CD4-positive, alpha-beta T cell (primary cell): ENCODE data around the gene ETFA. TPM values are rescaled to one million over a fixed set of nuclear protein-coding genes. Genes with fewer than 3 reads are reported as not detected.

ENCODE experiments used
- ATAC-seq: fragments of 200-7000 bp; cut with Tn5 transposase; one replicate; pipeline ENCODE4 v1.10.0; 2022; ENCODE audit warnings: mild to moderate bottlenecking; ENCODE audit not compliant: poor library complexity
- CTCF ChIA-PET: fragments of 350-600 bp; sonication (Branson Sonifier 250); formaldehyde crosslinking; loops from one replicate; lab custom pipeline; 2021; ENCODE audit warnings: antibody characterized with exemption, inconsistent platforms; lab: Charles Lee
- POLR2A ChIA-PET: fragments of 350-600 bp; sonication (Branson Sonifier 250); formaldehyde crosslinking; loops from one replicate; lab custom pipeline; 2021; ENCODE audit warnings: antibody characterized with exemption, inconsistent platforms; lab: Charles Lee
- DNase-seq, 14 experiments: peaks; one replicate each; pipeline ENCODE4 v3.0.0-alpha.2; 2013 to 2020; ENCODE audit warnings: mixed read lengths in 2 of 14
- H3K27ac ChIP-seq, 2 donors: one replicate each; pipeline versions ENCODE4 v1.5.1 to v1.7.0; 2013; ENCODE audit warnings: low read length in 2 of 2, low read depth in 1 of 2, mild to moderate bottlenecking in 1 of 2
- H3K27me3 ChIP-seq, 2 experiments: 1 replicate in 1 of 2; 2 replicates in 1 of 2; pipeline versions ENCODE4 v1.6.1 to v1.7.0; 2013; ENCODE audit warnings: low read length in 2 of 2, control low read depth in 1 of 2, mild to moderate bottlenecking in 1 of 2, moderate library complexity in 1 of 2; ENCODE audit not compliant: insufficient read depth in 2 of 2, control insufficient read depth in 1 of 2
- H3K36me3 ChIP-seq: one replicate; pipeline ENCODE4 v1.6.1; 2013; ENCODE audit warnings: low read length, control low read depth; ENCODE audit not compliant: insufficient read depth
- H3K4me1 ChIP-seq: one replicate; pipeline ENCODE4 v1.6.1; 2013; ENCODE audit warnings: low read length, control low read depth; ENCODE audit not compliant: insufficient read depth
- H3K4me3 ChIP-seq: one replicate; pipeline ENCODE4 v1.5.1; 2013; ENCODE audit warnings: mild to moderate bottlenecking, low read length, moderate library complexity
- H3K9me3 ChIP-seq, 2 experiments: 1 replicate in 1 of 2; 2 replicates in 1 of 2; pipeline versions ENCODE4 v1.6.1 to v1.7.0; 2013; ENCODE audit warnings: low read length in 2 of 2, mild to moderate bottlenecking in 2 of 2, control low read depth in 1 of 2, moderate library complexity in 1 of 2; ENCODE audit not compliant: control insufficient read depth in 1 of 2, insufficient read depth in 1 of 2
- H3K27ac Mint-ChIP-seq: one replicate; pipeline ENCODE4 v1.8.0; 2020; ENCODE audit warnings: mixed read lengths
- H3K27me3 Mint-ChIP-seq: one replicate; pipeline ENCODE4 v1.8.0; 2021; ENCODE audit warnings: mixed read lengths
- H3K36me3 Mint-ChIP-seq: one replicate; pipeline ENCODE4 v1.8.0; 2021; ENCODE audit warnings: low read depth, mixed read lengths
- H3K4me1 Mint-ChIP-seq: one replicate; pipeline ENCODE4 v1.8.0; 2021; ENCODE audit warnings: low read depth, mixed read lengths
- H3K4me3 Mint-ChIP-seq: one replicate; pipeline ENCODE4 v1.8.0; 2020; ENCODE audit warnings: mild to moderate bottlenecking, mixed read lengths
- H3K9me3 Mint-ChIP-seq: one replicate; pipeline ENCODE4 v1.8.0; 2020; ENCODE audit warnings: mixed read lengths
- CTCF ChIP-seq: fragments of 200-600 bp; IDR thresholded peaks from one replicate; pipeline ENCODE4 v1.8.0; 2022; ENCODE audit warnings: antibody characterized with exemption, mild to moderate bottlenecking
- intact Hi-C, 2 experiments: fragments of 100-400 bp; cut with DNase I in 1 of 2; cut with micrococcal nuclease in 1 of 2; formaldehyde crosslinking; loops; one replicate each; pipeline versions ENCODE4 v1.15.1 to v1.9.0; 2023 to 2025; cut with DNase I, micrococcal nuclease
- total RNA-seq, 174 experiments: library from RNA in 2 of 174; stranded (reverse) in 2 of 174; gene quantifications; one replicate each; pipeline ENCODE4 v1.2.3 and lab custom pipeline; 2021 to 2026

Gene ETFA
- total RNA-seq, 2 experiments from 2014 or later: 11.4 to 15.2 TPM

GRCh38 chr15:76332796-76333195 lies 21.5 kb upstream of the ETFA start:
- no peak for ATAC-seq
- no peaks in the 10 kb centered on the region for H3K36me3 Mint-ChIP-seq
- no peak overlapping the region for H3K27ac Mint-ChIP-seq
- peaks cover 87% of the 10 kb centered on the region for H3K27me3 Mint-ChIP-seq
- H3K4me1 ChIP-seq: peaks cover 29% of the 10 kb centered on the region
- H3K4me3 Mint-ChIP-seq: no peak overlapping the region
- intact Hi-C loops: no loop called here
- DNase-seq: no peak
- no peaks in the 10 kb centered on the region for H3K9me3 Mint-ChIP-seq
- H3K27me3 ChIP-seq: peaks cover 55 to 59% of the 10 kb centered on the region in 2 experiments
- peaks cover 28% of the 10 kb centered on the region for H3K4me1 Mint-ChIP-seq
- H3K4me3 ChIP-seq: no peak overlapping the region
- H3K36me3 ChIP-seq: no peaks in the 10 kb centered on the region
- no peak overlapping the region for H3K27ac ChIP-seq
- no peak for TF ChIP-seq CTCF
- ChIA-PET CTCF (interaction anchor here (1.5 kb wide), 1 partner anchor 13 kb away, joined by 4 read pairs; no protein-coding TSS in a partner anchor), POLR2A (no interaction called here)
- peaks cover 0 to 27% of the 10 kb centered on the region in 2 experiments for H3K9me3 ChIP-seq

GRCh38 chr15:76330080-76330680 lies 18.9 kb upstream of the ETFA start:
- H3K4me1 ChIP-seq: peaks cover 3% of the 10 kb centered on the region
- peaks cover 76% of the 10 kb centered on the region for H3K27me3 Mint-ChIP-seq
- H3K27ac Mint-ChIP-seq: no peak overlapping the region
- peaks cover 36 to 42% of the 10 kb centered on the region in 2 experiments for H3K27me3 ChIP-seq
- CTCF ChIA-PET: interaction anchor here (1.3 kb wide), 1 partner anchor 22 kb away, joined by 3 read pairs; no protein-coding TSS in a partner anchor
- peaks cover 0 to 8% of the 10 kb centered on the region in 2 experiments for H3K9me3 ChIP-seq
- H3K4me3 ChIP-seq: no peak overlapping the region
- no peak for ATAC-seq
- H3K9me3 Mint-ChIP-seq: no peaks in the 10 kb centered on the region
- H3K36me3 Mint-ChIP-seq: no peaks in the 10 kb centered on the region
- H3K4me3 Mint-ChIP-seq: no peak overlapping the region
- H3K36me3 ChIP-seq: no peaks in the 10 kb centered on the region
- H3K4me1 Mint-ChIP-seq: peaks cover 2% of the 10 kb centered on the region
- DNase-seq: no peak
- intact Hi-C loops: no loop called here
- POLR2A ChIA-PET: interaction anchor here (0.5 kb wide), 1 partner anchor 22 kb away, joined by 3 read pairs; no protein-coding TSS in a partner anchor
- no peak overlapping the region for H3K27ac ChIP-seq
- no peak for TF ChIP-seq CTCF

- Histone ChIP-seq H3K9me3 (no peaks in the 10 kb centered on the region), H3K4me3 (no peak overlapping the region), H3K27ac (no peak overlapping the region), H3K27me3 (peaks cover 24 to 41% of the 10 kb centered on the region in 2 experiments), H3K36me3 (no peaks in the 10 kb centered on the region), H3K4me1 (no peaks in the 10 kb centered on the region)
- TF ChIP-seq CTCF: no peak
- no peak for DNase-seq
- intact Hi-C loops: loop anchor here in 1 of 2 experiments (10.0 kb wide), 1 partner anchor 756 kb away; no protein-coding TSS in a partner anchor
- CTCF ChIA-PET: no interaction called here
- POLR2A ChIA-PET: no interaction called here
- Mint-ChIP-seq H3K36me3 (no peaks in the 10 kb centered on the region), H3K9me3 (no peaks in the 10 kb centered on the region), H3K4me3 (no peak overlapping the region), H3K27me3 (peaks cover 73% of the 10 kb centered on the region), H3K27ac (no peak overlapping the region), H3K4me1 (no peaks in the 10 kb centered on the region)
- ATAC-seq: no peak
Observed at GRCh38 chr15:76328958-76329357, 17.7 kb upstream of the ETFA start.
